Ovary (tissue), 9 donors: ENCODE results near the gene MKNK1. TPM values are rescaled to one million over a fixed set of nuclear protein-coding genes. Genes with fewer than 3 reads are reported as not detected.
A peak's percentile ranks its signal among the peaks of the same experiment; 100 is the strongest.

Source experiments
- DNase-seq, 5 donors: peaks; one replicate each; pipeline ENCODE4 v3.0.0-alpha.2; 2019 to 2020
- H3K27ac ChIP-seq, 2 donors: fragments of 200-600 bp; one replicate each; pipeline versions ENCODE4 v1.5.1 to v1.8.0; 2019 to 2022
- H3K27me3 ChIP-seq: fragments of 200-600 bp; one replicate; pipeline ENCODE4 v1.8.0; 2022
- H3K36me3 ChIP-seq: fragments of 200-600 bp; sonication (generic); one replicate; pipeline ENCODE4 v1.5.1; 2019
- H3K4me1 ChIP-seq: one replicate; pipeline ENCODE4 v1.8.1; 2013; ENCODE audit warnings: mild to moderate bottlenecking, moderate library complexity; ENCODE audit not compliant: insufficient read depth
- H3K4me3 ChIP-seq: fragments of 200-600 bp; sonication (generic); one replicate; pipeline ENCODE4 v1.5.1; 2017
- H3K9me3 ChIP-seq, 2 donors: fragments of 200-600 bp in 1 of 2; sonication (generic) in 1 of 2; one replicate each; pipeline versions ENCODE4 v1.5.1 to v1.8.1; 2013 to 2019; ENCODE audit warnings: mild to moderate bottlenecking in 1 of 2, moderate library complexity in 1 of 2
- EP300 ChIP-seq: sonication (generic); formaldehyde crosslinking; IDR thresholded peaks from one replicate; pipeline ENCODE4 v1.6.1; 2017; ENCODE audit warnings: antibody characterized with exemption
- POLR2A ChIP-seq: fragments of 450-650 bp; IDR thresholded peaks from one replicate; pipeline ENCODE4 v1.6.1; 2017; ENCODE audit warnings: antibody characterized with exemption, mild to moderate bottlenecking, moderate library complexity
- WGBS, 3 donors: extraction: QIAGEN DNeasy Blood & Tissue Kit in 1 of 3; methylation state at CpG; one replicate each; pipeline versions ENCODE4 v1.1.5 to v1.1.7; 2013 to 2017; 5-methylcytosine and 5-hydroxymethylcytosine counted together
- intact Hi-C, 4 donors: fragments of 100-400 bp; cut with DNase I; formaldehyde crosslinking; loops; one replicate each; pipeline versions ENCODE4 v1.11.0 to v1.15.1; 2022 to 2023
- polyA plus RNA-seq, 2 donors: library from polyadenylated mRNA; stranded (reverse); fragments of 200-250 nt in 1 of 2; fragments of 350-450 nt in 1 of 2; fragmentation: Illumina TruSeq in 1 of 2; extraction: RNeasy Lipid Tissue Mini Kit (QIAGEN cat#74804) in 1 of 2; gene quantifications; one replicate each; pipeline ENCODE4 v1.2.3, GENCODE V29; 2013 to 2014
- total RNA-seq, 7 donors: library from RNA; depleted of rRNA in 2 of 7; stranded (reverse); fragments of >200 nt in 2 of 7; fragmentation: NEBNext Ultra II Directional in 3 of 7; extraction: Animal tissue kit (Norgen Biotek cat#: 25700) in 3 of 7; gene quantifications; one replicate each; pipeline versions ENCODE4 v1.1.0 to v1.2.4, GENCODE V29; 2016 to 2023
- TF ChIP-seq, protein P1 (sequence below), 3 donors: fragments of 450-650 bp in 2 of 3; fragments of 200-600 bp in 1 of 3; IDR thresholded peaks; one replicate each; pipeline versions ENCODE4 v1.5.1 to v1.8.0; 2016 to 2022; ENCODE audit warnings: antibody characterized with exemption in 3 of 3, mild to moderate bottlenecking in 1 of 3
- donor health status: DM: no; HTN: no; CAD: no; lungs with moderate emphysema.
- donor health status: DM: no; HTN: no; CAD: no.
- donor health status: Bipolar disorder and iron deficiency.
- donor health status: DM: yes; HTN: yes; CAD: no.
- donor health status: DM: no; HTN: no; CAD: no.
- donor health status: DM: yes; HTN: yes; CAD: no.

MKNK1 gene
- total and polyA plus RNA-seq, 9 donors, result 21.0 to 39.3 (median 24.9) TPM

DNA sequence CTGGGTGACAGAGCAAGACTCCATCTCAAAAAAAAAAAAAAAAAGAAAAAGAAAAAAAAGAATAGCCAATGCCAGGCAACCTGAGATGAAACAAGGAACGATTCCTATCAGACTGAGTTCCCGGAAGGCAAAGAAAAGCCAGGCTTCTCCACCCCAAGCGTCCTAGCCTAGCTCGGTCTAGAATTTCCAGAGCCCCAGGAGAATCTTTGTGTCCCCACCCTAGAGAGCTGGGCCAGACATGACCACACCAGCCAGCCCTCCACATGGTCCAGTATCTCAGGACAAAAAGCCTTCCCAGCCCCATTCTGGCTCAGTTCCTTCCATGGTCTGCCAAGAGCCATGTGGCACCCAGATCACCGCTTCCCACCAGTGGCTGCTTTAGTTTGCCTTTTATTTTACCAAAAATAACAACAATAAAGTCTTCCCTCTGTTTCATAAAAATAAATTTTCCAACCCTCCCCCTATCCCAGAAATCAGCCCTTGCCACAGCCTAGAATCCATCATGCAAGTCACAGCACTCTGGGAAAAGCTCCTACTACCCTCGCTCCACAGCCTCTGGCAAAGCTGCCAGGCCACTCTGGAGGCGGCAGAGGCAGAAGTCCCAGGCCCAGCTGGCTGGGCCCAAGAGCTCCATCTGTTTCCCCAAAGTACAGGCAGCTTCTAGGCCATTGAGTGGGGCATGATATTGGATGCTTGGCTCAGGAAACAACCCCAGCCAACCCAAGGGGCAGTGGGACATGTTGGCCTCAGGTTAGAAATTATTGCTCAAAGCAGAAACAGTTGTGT is 3.5 kb upstream of the MKNK1 start:
- TF ChIP-seq, protein P1, sequence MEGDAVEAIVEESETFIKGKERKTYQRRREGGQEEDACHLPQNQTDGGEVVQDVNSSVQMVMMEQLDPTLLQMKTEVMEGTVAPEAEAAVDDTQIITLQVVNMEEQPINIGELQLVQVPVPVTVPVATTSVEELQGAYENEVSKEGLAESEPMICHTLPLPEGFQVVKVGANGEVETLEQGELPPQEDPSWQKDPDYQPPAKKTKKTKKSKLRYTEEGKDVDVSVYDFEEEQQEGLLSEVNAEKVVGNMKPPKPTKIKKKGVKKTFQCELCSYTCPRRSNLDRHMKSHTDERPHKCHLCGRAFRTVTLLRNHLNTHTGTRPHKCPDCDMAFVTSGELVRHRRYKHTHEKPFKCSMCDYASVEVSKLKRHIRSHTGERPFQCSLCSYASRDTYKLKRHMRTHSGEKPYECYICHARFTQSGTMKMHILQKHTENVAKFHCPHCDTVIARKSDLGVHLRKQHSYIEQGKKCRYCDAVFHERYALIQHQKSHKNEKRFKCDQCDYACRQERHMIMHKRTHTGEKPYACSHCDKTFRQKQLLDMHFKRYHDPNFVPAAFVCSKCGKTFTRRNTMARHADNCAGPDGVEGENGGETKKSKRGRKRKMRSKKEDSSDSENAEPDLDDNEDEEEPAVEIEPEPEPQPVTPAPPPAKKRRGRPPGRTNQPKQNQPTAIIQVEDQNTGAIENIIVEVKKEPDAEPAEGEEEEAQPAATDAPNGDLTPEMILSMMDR (IDR thresholded peaks at IDR 0.05), result no peak
- Histone ChIP-seq H3K4me3 (no peak overlapping the region), H3K4me1 (peaks cover 3% of the 10 kb centered on the region), H3K9me3 (no peaks in the 10 kb centered on the region), H3K36me3 (no peaks in the 10 kb centered on the region), H3K27ac (no peak overlapping the region), H3K27me3 (no peaks in the 10 kb centered on the region)
- 81 to 89% (median 82%) methylated on average over 7 of the region's 7 CpGs for WGBS, 3 donors
- intact Hi-C loops, result no loop called here
- DNase-seq, result no peak

DNA sequence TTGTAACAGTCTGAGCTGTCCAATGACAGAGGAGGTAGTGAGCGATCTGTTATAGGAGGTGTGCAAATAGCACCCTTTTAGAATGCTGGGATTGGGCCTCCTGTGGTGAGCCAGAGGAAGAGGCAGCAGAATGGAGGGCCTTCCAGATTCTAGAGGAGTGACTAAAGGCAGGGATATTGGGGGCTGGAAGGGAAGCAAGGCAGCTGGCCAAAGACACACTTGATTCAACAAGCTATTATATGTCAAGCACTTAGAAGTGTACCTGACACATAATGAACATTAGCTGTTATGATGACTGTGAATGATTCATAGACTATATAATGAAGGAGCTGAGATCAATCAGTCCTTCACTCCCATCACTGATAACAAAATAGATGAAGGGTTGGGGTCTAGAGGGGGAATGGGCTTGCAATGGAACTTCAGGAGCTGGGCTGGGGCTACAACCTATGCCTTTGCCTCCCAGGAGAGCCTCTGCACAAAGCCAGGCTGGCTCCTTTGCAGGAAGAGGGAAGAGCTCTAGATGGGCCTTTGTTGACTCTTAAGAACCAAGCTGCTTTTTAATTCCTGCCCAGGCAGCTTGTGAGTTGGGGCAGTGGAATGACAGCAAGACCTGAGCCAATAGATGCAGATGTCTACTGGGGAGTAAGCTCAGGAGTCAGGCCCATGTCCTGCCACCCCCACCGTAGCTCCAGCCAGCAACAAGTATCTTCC is 2.3 kb upstream of the MKNK1 start:
- Histone ChIP-seq H3K27me3 (no peaks in the 10 kb centered on the region), H3K4me1 (peaks cover 3% of the 10 kb centered on the region), H3K27ac (no peak overlapping the region), H3K4me3 (no peak overlapping the region), H3K9me3 (no peaks in the 10 kb centered on the region), H3K36me3 (no peaks in the 10 kb centered on the region)
- 89 to 92% (median 89%) methylated on average over 2 of the region's 2 CpGs for WGBS, 3 donors
- intact Hi-C loops, result no loop called here
- no peak for DNase-seq
- TF ChIP-seq EP300 (no peak), POLR2A (no peak)
- TF ChIP-seq, protein P1 (IDR thresholded peaks at IDR 0.05), result no peak

DNA sequence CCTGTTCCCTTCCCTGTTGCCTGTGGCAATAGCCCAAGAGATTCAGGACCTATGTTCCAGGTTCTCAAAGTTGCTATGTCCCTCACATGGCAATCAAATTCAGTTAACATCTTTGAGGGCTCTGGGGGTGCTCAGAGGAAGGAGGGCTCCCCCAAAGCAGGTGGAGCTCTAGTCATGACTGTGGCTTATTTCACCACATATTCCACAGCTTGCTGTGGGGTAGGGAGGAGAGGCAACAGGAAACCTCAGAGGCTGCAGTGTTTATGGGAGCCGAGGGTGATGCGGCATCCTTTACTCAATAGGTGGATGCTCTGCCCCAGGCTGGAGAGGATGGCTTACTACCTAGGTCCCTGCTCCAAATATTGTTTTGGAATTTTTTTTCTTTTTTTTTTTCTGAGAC is 1.2 kb upstream of the MKNK1 start:
- no peak for DNase-seq
- Histone ChIP-seq H3K4me3 (no peak overlapping the region), H3K27me3 (no peaks in the 10 kb centered on the region), H3K36me3 (no peaks in the 10 kb centered on the region), H3K9me3 (no peaks in the 10 kb centered on the region), H3K27ac (no peak overlapping the region), H3K4me1 (peaks cover 3% of the 10 kb centered on the region)
- TF ChIP-seq EP300 (no peak), POLR2A (no peak)
- TF ChIP-seq, protein P1 (IDR thresholded peaks at IDR 0.05), result no peak
- intact Hi-C loops, result no loop called here
- 80 to 92% (median 86%) methylated on average over 2 of the region's 2 CpGs for WGBS, 3 donors

DNA sequence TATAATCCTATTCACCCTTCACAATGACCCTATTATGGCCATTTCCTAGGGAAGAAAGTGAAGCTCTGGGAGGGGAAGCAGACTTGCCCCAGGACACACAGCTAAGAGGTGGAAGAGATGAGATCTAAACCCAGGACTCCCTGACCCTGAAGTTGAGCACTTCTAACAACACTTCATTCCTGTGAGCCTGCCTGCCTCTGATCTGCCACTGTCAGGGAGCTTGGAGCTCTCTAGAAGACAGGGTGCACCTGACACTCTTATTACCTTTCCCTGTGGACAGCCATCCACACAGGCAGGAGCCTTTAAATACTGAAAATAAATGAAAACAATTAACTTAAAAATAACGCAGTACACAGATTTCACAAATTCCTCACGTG is 599 bp downstream of the MKNK1 start:
- 0 to 3% (median 2%) methylated on average over 2 of the region's 2 CpGs for whole genome bisulfite sequencing, 3 donors
- TF ChIP-seq EP300, result no peak
- no peak for TF ChIP-seq POLR2A
- TF ChIP-seq, protein P1 (IDR thresholded peaks at IDR 0.05), result no peak
- Histone ChIP-seq H3K36me3 (no peaks in the 10 kb centered on the region), H3K4me3 (peak overlapping the region; percentile 86), H3K27me3 (no peaks in the 10 kb centered on the region), H3K27ac (peak overlapping the region in 1 of 2 donors; percentile 69), H3K4me1 (peaks cover 6% of the 10 kb centered on the region), H3K9me3 (no peaks in the 10 kb centered on the region)
- intact Hi-C loops, result no loop called here
- DNase-seq, result no peak
